Effector memory CD4-positive, alpha-beta T cell (primary cell): ENCODE results near the gene EPS8.

Source experiments
- DNase-seq, 3 donors: peaks; one replicate each; pipeline ENCODE4 v3.0.0-alpha.2; 2020
- H3K27ac ChIP-seq: 2 replicates; pipeline ENCODE4 v1.7.0; 2013; ENCODE audit warnings: mild to moderate bottlenecking, low read length, moderate library complexity; ENCODE audit not compliant: insufficient read depth, poor library complexity, severe bottlenecking
- H3K27me3 ChIP-seq: replicated peaks from 2 replicates; pipeline ENCODE4 v1.7.0; 2013; ENCODE audit warnings: mild to moderate bottlenecking, low read length; ENCODE audit not compliant: insufficient read depth, control insufficient read depth, poor library complexity, severe bottlenecking
- H3K36me3 ChIP-seq: 2 replicates; pipeline ENCODE4 v1.7.0; 2013; ENCODE audit warnings: mild to moderate bottlenecking, low read length, moderate library complexity; ENCODE audit not compliant: control insufficient read depth, insufficient read depth
- H3K4me1 ChIP-seq: 2 replicates; pipeline ENCODE4 v1.7.0; 2013; ENCODE audit warnings: low read length, mild to moderate bottlenecking; ENCODE audit not compliant: control insufficient read depth, insufficient read depth, poor library complexity, severe bottlenecking
- H3K4me3 ChIP-seq: 2 replicates; pipeline ENCODE4 v1.7.0; 2013; ENCODE audit warnings: low read length, low read depth, mild to moderate bottlenecking; ENCODE audit not compliant: insufficient read depth, poor library complexity, severe bottlenecking
- H3K9me3 ChIP-seq: 2 replicates; pipeline ENCODE4 v1.7.0; 2013; ENCODE audit warnings: mild to moderate bottlenecking, low read length, moderate library complexity; ENCODE audit not compliant: control insufficient read depth

The EPS8 gene

DNA sequence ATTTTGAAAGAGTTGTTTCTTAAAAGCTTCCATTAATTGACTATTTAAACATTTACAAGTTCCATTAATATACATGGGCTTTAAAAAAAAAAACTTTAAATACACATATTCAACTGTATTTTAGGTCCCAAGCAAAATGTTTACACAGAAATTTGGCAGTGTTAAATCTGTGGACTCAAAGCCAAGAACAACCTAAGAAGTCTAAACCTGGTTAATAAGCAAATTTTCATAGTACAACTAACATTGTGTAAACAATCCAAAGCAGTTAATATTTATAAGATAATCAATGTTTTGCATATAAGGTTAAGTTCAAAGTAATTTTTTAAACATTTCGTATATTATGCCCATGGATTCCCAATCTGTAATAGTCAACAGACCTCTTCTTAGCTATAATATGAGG is 77.0 kb downstream of the EPS8 start:
- Histone ChIP-seq H3K27ac (no peak overlapping the region), H3K36me3 (no peaks in the 10 kb centered on the region), H3K4me1 (no peaks in the 10 kb centered on the region), H3K4me3 (no peak overlapping the region), H3K27me3 (no peaks in the 10 kb centered on the region), H3K9me3 (no peaks in the 10 kb centered on the region)
- no peak for DNase-seq

DNA sequence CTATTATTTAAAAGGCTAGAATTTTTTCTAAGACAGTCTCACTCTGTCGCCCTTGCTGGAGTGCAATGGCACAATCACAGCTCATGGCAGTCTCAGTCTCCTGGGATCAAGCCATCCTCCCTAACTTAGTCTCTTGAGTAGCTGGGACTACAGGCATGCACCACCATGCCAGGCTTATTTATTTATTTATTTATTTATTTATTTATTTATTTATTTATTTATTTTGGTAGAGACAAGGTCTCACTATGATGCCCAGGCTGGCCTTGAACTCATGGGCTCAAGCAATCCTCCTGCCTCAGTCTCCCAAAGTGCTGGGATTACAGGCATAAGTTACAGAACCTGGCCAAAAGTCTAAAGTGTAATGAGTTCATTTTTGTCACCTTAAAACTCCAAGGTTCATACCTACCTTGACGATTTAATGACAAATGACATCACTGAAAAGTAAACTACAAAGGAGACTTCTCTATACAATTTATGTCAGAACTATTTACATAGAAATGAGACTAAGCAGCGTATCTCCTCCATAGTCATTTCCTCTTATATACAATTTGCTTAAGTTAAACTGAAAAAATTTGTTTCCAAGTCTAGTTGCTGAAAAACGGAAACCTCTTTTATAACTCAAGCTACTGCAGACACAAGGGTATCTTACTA is 78.2 kb downstream of the EPS8 start:
- Histone ChIP-seq H3K4me1 (no peaks in the 10 kb centered on the region), H3K36me3 (no peaks in the 10 kb centered on the region), H3K4me3 (no peak overlapping the region), H3K27me3 (no peaks in the 10 kb centered on the region), H3K9me3 (no peaks in the 10 kb centered on the region), H3K27ac (no peak overlapping the region)
- no peak for DNase-seq

DNA sequence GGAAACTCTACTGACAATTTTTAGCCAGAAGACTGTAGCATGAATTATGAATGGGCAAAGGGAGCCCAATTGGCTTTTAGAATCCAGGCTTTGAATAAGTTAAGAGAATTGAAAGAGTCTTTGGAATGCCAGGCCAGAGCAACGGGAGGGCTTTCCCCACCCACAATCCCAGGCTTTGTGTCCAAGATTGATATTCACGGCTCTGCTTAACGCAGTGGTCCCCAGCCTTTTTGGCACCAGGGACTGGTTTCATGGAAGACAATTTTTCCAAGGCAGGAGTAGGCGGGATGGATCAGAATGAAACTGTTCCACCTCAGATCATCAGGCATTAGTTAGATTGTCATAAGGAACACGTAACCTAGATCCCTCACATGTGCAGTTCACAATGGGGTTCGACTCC is 79.6 kb downstream of the EPS8 start:
- H3K4me3 ChIP-seq = no peak overlapping the region
- H3K4me1 ChIP-seq = no peaks in the 10 kb centered on the region
- DNase-seq = no peak
- no peaks in the 10 kb centered on the region for H3K36me3 ChIP-seq
- no peaks in the 10 kb centered on the region for H3K9me3 ChIP-seq
- no peaks in the 10 kb centered on the region for H3K27me3 ChIP-seq
- no peak overlapping the region for H3K27ac ChIP-seq

DNA sequence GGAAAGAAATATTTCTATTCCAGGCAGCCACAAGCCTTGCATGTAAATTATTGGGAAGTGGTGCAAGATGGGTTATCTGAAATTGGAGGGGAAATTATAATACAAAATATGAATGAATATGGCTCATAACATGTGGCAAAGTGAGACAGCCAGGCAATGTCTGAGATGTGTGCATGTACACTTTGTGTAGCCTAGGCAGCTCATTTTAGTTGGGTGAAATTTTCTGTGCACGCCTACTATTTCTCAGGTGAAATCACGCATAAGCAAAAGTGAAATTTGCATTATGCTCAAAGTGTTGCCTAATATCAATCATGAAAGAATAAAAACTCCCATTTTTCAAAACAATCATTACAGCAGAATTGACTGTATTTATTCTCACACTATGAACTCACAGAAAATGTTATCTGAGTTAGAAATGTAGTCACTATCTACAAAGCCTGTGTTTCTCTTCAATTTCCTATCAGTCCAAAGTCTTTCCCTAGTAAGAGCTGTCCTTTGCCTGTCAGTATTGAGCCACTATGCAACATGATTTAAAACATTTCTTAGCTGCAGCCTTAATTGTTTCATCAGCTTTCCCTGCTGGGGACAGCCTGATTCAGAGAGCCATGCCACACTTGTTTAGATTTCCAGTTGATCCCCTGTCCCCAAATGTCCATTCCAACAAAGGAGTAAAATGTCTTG is 80.7 kb downstream of the EPS8 start:
- Histone ChIP-seq H3K36me3 (no peaks in the 10 kb centered on the region), H3K27me3 (no peaks in the 10 kb centered on the region), H3K4me1 (no peaks in the 10 kb centered on the region), H3K9me3 (no peaks in the 10 kb centered on the region), H3K4me3 (no peak overlapping the region), H3K27ac (no peak overlapping the region)
- DNase-seq = no peak

DNA sequence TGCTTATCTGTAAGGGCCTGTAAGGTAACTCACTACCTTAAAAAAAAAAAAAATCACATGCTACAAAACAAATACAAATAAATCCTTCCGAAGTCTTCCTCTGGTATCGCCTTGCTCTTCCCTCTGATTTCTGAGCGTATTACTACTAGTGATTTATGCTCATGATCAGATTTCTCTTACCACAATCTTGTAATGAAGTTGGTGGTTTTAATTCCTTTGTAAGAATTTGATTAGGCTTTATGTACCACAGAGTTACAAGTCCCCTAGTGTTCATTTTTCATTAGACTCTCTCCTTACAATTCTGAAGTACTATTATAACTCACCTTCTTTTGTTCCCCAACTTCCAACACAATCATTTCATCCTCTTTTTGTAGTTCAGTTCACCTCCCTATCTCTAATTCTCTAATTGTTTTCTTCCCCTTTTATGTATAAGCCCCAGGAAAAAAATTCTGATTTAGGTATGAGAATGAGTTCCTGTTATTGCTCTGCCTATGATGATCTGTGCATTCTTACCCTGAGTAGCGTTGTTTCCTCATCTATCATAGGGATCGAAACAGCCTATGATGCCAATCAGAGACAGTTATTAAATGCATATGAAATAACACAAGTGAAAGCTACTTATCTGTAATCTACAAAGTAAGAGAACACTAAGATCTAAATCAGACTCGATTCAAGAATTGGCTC is 81.5 kb downstream of the EPS8 start:
- Histone ChIP-seq H3K4me3 (no peak overlapping the region), H3K36me3 (no peaks in the 10 kb centered on the region), H3K9me3 (no peaks in the 10 kb centered on the region), H3K27me3 (no peaks in the 10 kb centered on the region), H3K4me1 (no peaks in the 10 kb centered on the region), H3K27ac (no peak overlapping the region)
- no peak for DNase-seq

DNA sequence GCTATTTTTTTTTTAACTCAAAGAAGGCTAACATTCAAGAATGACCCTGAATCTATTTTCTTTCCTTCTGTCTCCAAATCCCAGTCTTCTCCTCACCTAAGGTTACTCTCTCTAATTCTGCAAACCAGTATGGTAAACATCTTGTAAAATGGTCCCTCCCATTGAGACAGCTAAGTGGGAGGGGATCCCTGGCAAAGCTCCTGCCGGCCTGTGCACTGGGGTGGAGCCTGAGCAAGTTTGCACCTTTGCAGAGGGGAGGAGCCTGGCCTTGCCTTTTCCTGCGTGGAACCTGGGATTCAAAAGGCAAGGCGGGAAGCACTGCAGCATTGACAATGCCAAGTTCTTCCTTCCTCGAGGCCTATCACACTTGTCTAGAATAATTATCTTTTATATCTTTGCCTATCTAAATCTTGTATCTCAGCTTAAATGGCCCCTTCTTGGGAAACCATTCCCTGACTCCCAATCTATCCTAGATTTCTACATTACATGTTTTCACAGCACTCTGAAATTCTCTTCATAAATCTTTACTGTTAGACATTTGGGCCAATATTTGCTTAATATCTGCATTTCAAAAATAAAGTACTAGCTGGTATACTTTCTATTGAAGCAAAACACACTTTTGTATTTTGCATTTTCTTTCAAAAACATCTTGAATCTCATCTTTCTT is 83.0 kb downstream of the EPS8 start:
- H3K4me1 ChIP-seq = no peaks in the 10 kb centered on the region
- no peak for DNase-seq
- H3K27me3 ChIP-seq = no peaks in the 10 kb centered on the region
- no peak overlapping the region for H3K27ac ChIP-seq
- no peak overlapping the region for H3K4me3 ChIP-seq
- no peaks in the 10 kb centered on the region for H3K36me3 ChIP-seq
- no peaks in the 10 kb centered on the region for H3K9me3 ChIP-seq

DNA sequence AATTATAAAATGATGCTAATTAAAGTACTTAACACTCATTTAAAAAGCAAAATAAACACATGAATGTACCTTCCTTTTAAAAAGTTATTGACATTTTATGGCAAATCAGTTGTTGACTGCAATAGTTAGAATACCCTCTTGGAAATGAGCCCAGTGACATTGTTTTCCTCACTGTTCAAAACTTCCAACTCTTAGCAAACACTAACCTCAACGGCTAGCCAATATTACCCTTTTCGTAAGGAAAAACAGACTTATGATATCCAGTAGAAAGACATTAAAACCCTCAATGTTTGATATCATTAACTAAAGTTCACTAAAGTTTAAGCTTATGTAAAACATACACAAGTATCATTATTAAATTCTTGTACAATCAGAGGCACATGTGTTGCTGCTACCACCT is 83.6 kb downstream of the EPS8 start:
- DNase-seq = no peak
- H3K27ac ChIP-seq = no peak overlapping the region
- H3K36me3 ChIP-seq = no peaks in the 10 kb centered on the region
- no peak overlapping the region for H3K4me3 ChIP-seq
- H3K4me1 ChIP-seq = no peaks in the 10 kb centered on the region
- H3K27me3 ChIP-seq = no peaks in the 10 kb centered on the region
- H3K9me3 ChIP-seq = no peaks in the 10 kb centered on the region

DNA sequence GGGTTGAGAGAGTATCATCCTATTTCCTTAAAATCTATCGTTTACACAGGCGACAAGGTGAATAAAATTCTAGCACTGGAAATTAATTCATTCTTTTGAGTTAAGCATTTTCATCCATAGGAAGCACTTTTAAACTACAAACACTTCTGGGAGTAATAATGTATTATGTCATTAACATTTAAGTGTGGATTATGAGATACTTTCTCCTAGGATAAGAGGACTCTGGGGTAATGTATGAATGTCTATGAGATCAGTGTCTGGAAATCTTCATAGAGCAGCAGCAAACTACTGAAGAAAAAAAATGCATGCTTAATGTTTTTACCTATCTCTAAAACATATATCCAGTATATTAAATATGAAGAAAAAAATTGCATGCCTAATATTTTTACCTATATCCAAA is 86.9 kb downstream of the EPS8 start:
- no peak for DNase-seq
- H3K4me3 ChIP-seq = no peak overlapping the region

DNA sequence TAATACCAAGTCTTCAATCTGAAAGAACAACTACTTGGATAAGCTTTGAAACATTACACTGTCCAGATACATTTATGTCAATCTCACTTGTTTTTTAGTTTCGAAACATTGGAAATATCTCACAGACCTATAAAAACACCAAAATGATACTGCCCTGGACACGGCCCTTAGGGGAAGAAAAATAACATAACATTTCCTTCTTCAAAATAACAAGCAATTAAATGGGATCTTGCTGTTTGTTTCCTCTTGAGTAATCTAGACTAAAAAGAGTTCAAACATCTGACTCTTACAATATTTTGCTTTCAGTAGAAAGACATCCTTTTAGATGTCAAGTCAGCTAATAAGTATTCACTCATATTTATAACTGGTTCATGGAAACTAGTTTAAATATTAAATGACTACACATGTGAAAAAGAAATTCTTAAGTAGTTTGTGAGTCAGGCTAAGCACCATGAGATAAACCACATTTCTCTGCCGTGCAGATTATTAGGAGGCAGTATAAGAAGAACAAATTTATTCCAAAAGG is 87.5 kb downstream of the EPS8 start:
- no peak overlapping the region for H3K4me3 ChIP-seq
- H3K4me1 ChIP-seq = no peaks in the 10 kb centered on the region
- H3K9me3 ChIP-seq = no peaks in the 10 kb centered on the region
- no peak overlapping the region for H3K27ac ChIP-seq
- no peaks in the 10 kb centered on the region for H3K27me3 ChIP-seq
- no peaks in the 10 kb centered on the region for H3K36me3 ChIP-seq
- DNase-seq = no peak

More for the DNA sequence above, 86.9 kb downstream of the EPS8 start:
- Histone ChIP-seq H3K36me3 (no peaks in the 10 kb centered on the region), H3K4me1 (no peaks in the 10 kb centered on the region), H3K27me3 (no peaks in the 10 kb centered on the region), H3K9me3 (no peaks in the 10 kb centered on the region), H3K27ac (no peak overlapping the region)

DNA sequence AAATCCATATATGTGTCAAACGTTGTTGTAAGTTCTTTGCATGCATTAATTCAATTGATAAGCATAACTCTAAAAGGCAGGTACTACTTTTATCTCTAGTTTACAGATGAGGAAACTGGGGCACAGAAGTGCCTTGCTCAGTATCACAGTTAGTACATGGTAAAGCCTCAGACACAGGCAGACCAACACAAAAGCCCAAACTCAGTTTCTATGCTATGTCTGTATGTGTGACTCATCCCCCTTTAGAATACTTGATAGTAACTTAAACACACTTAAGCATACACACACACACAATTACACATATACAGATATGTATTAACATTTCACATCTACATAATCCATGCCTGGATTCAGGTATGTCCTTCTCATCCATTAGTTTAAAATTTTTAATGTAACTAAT is 88.0 kb downstream of the EPS8 start:
- H3K27ac ChIP-seq = no peak overlapping the region
- no peaks in the 10 kb centered on the region for H3K27me3 ChIP-seq
- no peaks in the 10 kb centered on the region for H3K36me3 ChIP-seq
- no peaks in the 10 kb centered on the region for H3K4me1 ChIP-seq
- no peak overlapping the region for H3K4me3 ChIP-seq
- DNase-seq = no peak
- H3K9me3 ChIP-seq = no peaks in the 10 kb centered on the region
